SK-N-MC (cell line): ENCODE results near the gene RARS1.

ENCODE experiments used
- EZH2 ChIP-seq: fragments of 200-600 bp; sonication (generic); IDR thresholded peaks from one replicate; pipeline ENCODE4 v1.6.1; 2017; ENCODE audit warnings: antibody characterized with exemption
- FOXP2 ChIP-seq: optimal IDR thresholded peaks from 2 replicates; pipeline ENCODE3; 2011; ENCODE audit warnings: mild to moderate bottlenecking, moderate library complexity; ENCODE audit not compliant: insufficient read depth; ENCODE audit errors: extremely low read length, control extremely low read depth
- POLR2AphosphoS5 ChIP-seq: IDR thresholded peaks from 2 replicates; pipeline ENCODE4 v1.6.1; 2012; ENCODE audit warnings: mild to moderate bottlenecking, low read depth, low read length, borderline replicate concordance

- TF ChIP-seq POLR2AphosphoS5 (no peak), EZH2 (no peak), FOXP2 (no peak)
Measured at GRCh38 chr5:168468836-168469235, 17.4 kb upstream of the RARS1 start.
